Muscle layer of colon (tissue), 2 donors: ENCODE results near the gene WFDC6.
"Not testable (repeated sequence)": the region's sequence is repeated elsewhere in the genome, so short reads cannot be mapped to it uniquely, and the experiment has no call there.

Experiments
- H3K27ac ChIP-seq: one replicate; pipeline ENCODE4 v1.7.0; 2013; ENCODE audit warnings: low read depth, mild to moderate bottlenecking, low read length, moderate library complexity
- H3K27me3 ChIP-seq, 2 donors: one replicate each; pipeline ENCODE4 v1.7.0; 2013; ENCODE audit warnings: low read length in 2 of 2, mild to moderate bottlenecking in 2 of 2; ENCODE audit not compliant: insufficient read depth in 2 of 2, control insufficient read depth in 1 of 2
- H3K36me3 ChIP-seq: one replicate; pipeline ENCODE4 v1.7.0; 2013; ENCODE audit warnings: mild to moderate bottlenecking, low read length; ENCODE audit not compliant: insufficient read depth
- H3K4me1 ChIP-seq: one replicate; pipeline ENCODE4 v1.7.0; 2013; ENCODE audit warnings: mild to moderate bottlenecking, low read length; ENCODE audit not compliant: insufficient read depth
- H3K4me3 ChIP-seq, 2 donors: one replicate each; pipeline ENCODE4 v1.7.0; 2013; ENCODE audit warnings: low read length in 2 of 2, low read depth in 1 of 2, mild to moderate bottlenecking in 1 of 2, moderate library complexity in 1 of 2
- H3K9ac ChIP-seq: one replicate; pipeline ENCODE4 v1.7.0; 2013; ENCODE audit warnings: low read length
- H3K9me3 ChIP-seq: one replicate; pipeline ENCODE4 v1.7.0; 2013; ENCODE audit warnings: mild to moderate bottlenecking, low read length
- donor health status: abdominal sarcoma.
- donor health status: Adenocarcinoma of cecum.

WFDC6 gene

GRCh38 chr20:45539382-45539781 is at the start of gene WFDC6:
TSS of gene WFDC6 (minus strand) at chr20:45539482. CDS start at chr20:45539407, 75 bp downstream.
- no peak within 1 kb of the TSS for H3K4me3 ChIP-seq
- no peaks in the 10 kb centered on the region for H3K36me3 ChIP-seq
- H3K9ac ChIP-seq: no peak within 1 kb of the TSS
- H3K9me3 ChIP-seq: no peaks in the 10 kb centered on the region
- no peak within 1 kb of the TSS for H3K27ac ChIP-seq
- peaks cover 0 to 10% of the 10 kb centered on the region in 2 donors for H3K27me3 ChIP-seq
- H3K4me1 ChIP-seq: no peaks in the 10 kb centered on the region

- Histone ChIP-seq H3K4me3 (no peak overlapping the region), H3K36me3 (no peaks in the 10 kb centered on the region), H3K27ac (no peak overlapping the region), H3K9ac (no peak overlapping the region), H3K27me3 (no peaks in the 10 kb centered on the region), H3K9me3 (no peaks in the 10 kb centered on the region), H3K4me1 (no peaks in the 10 kb centered on the region)
Measured at GRCh38 chr20:45588800-45589199, 49.5 kb upstream of the WFDC6 start.

GRCh38 chr20:45585986-45586385 is 46.7 kb upstream of the WFDC6 start:
- H3K36me3 ChIP-seq, H3K27me3 ChIP-seq, H3K4me1 ChIP-seq, H3K9ac ChIP-seq, H3K4me3 ChIP-seq, H3K27ac ChIP-seq, H3K9me3 ChIP-seq: not testable (repeated sequence)

- H3K4me1 ChIP-seq, H3K27me3 ChIP-seq, H3K27ac ChIP-seq, H3K9ac ChIP-seq, H3K4me3 ChIP-seq, H3K9me3 ChIP-seq, H3K36me3 ChIP-seq: not testable (repeated sequence)
Measured at GRCh38 chr20:45584294-45584693, 45.0 kb upstream of the WFDC6 start.

- no peaks in the 10 kb centered on the region for H3K9me3 ChIP-seq
- no peak overlapping the region for H3K4me3 ChIP-seq
- H3K4me1 ChIP-seq: no peaks in the 10 kb centered on the region
- H3K27ac ChIP-seq: no peak overlapping the region
- no peaks in the 10 kb centered on the region for H3K27me3 ChIP-seq
- H3K36me3 ChIP-seq: no peaks in the 10 kb centered on the region
- no peak overlapping the region for H3K9ac ChIP-seq
Measured at GRCh38 chr20:45583502-45583901, 44.2 kb upstream of the WFDC6 start.

GRCh38 chr20:45581702-45582101 is 42.4 kb upstream of the WFDC6 start:
- H3K27me3 ChIP-seq: no peaks in the 10 kb centered on the region
- no peak overlapping the region for H3K4me3 ChIP-seq
- H3K9ac ChIP-seq: no peak overlapping the region
- H3K27ac ChIP-seq: no peak overlapping the region
- no peaks in the 10 kb centered on the region for H3K36me3 ChIP-seq
- no peaks in the 10 kb centered on the region for H3K9me3 ChIP-seq
- no peaks in the 10 kb centered on the region for H3K4me1 ChIP-seq

GRCh38 chr20:45579184-45579583 is 39.9 kb upstream of the WFDC6 start, which contains the start of gene WFDC8:
TSS of gene WFDC8 (minus strand) at chr20:45579284. CDS start at chr20:45579247, 37 bp downstream.
- Histone ChIP-seq H3K27me3 (no peaks in the 10 kb centered on the region), H3K4me3 (no peak within 1 kb of the TSS), H3K27ac (no peak within 1 kb of the TSS), H3K4me1 (no peaks in the 10 kb centered on the region), H3K9me3 (no peaks in the 10 kb centered on the region), H3K9ac (no peak within 1 kb of the TSS), H3K36me3 (no peaks in the 10 kb centered on the region)

GRCh38 chr20:45578231-45578630 is 38.9 kb upstream of the WFDC6 start:
- H3K36me3 ChIP-seq: no peaks in the 10 kb centered on the region
- H3K27me3 ChIP-seq: no peaks in the 10 kb centered on the region
- H3K9ac ChIP-seq: no peak overlapping the region
- H3K27ac ChIP-seq: no peak overlapping the region
- H3K4me3 ChIP-seq: no peak overlapping the region
- H3K4me1 ChIP-seq: no peaks in the 10 kb centered on the region
- no peaks in the 10 kb centered on the region for H3K9me3 ChIP-seq

GRCh38 chr20:45576995-45577394 is 37.7 kb upstream of the WFDC6 start:
- H3K9ac ChIP-seq: no peak overlapping the region
- no peak overlapping the region for H3K27ac ChIP-seq
- H3K9me3 ChIP-seq: no peaks in the 10 kb centered on the region
- H3K27me3 ChIP-seq: no peaks in the 10 kb centered on the region
- H3K36me3 ChIP-seq: no peaks in the 10 kb centered on the region
- no peak overlapping the region for H3K4me3 ChIP-seq
- H3K4me1 ChIP-seq: no peaks in the 10 kb centered on the region

GRCh38 chr20:45575931-45576330 is 36.6 kb upstream of the WFDC6 start:
- no peaks in the 10 kb centered on the region for H3K27me3 ChIP-seq
- no peaks in the 10 kb centered on the region for H3K4me1 ChIP-seq
- no peak overlapping the region for H3K4me3 ChIP-seq
- H3K9ac ChIP-seq: no peak overlapping the region
- H3K9me3 ChIP-seq: no peaks in the 10 kb centered on the region
- H3K27ac ChIP-seq: no peak overlapping the region
- no peaks in the 10 kb centered on the region for H3K36me3 ChIP-seq

- not testable (repeated sequence) for H3K4me1 ChIP-seq, H3K27ac ChIP-seq, H3K9ac ChIP-seq, H3K9me3 ChIP-seq, H3K4me3 ChIP-seq, H3K36me3 ChIP-seq, H3K27me3 ChIP-seq
Measured at GRCh38 chr20:45569650-45570049, 30.4 kb upstream of the WFDC6 start.

- Histone ChIP-seq H3K36me3 (no peaks in the 10 kb centered on the region), H3K9ac (no peak overlapping the region), H3K27me3 (no peaks in the 10 kb centered on the region), H3K4me1 (no peaks in the 10 kb centered on the region), H3K27ac (no peak overlapping the region), H3K9me3 (no peaks in the 10 kb centered on the region), H3K4me3 (no peak overlapping the region)
Measured at GRCh38 chr20:45564760-45565276, 25.5 kb upstream of the WFDC6 start.
